Urothelium cell line (cell line): ENCODE measurements around the gene KCNMA1.
A peak's percentile ranks its signal among the peaks of the same experiment; 100 is the strongest.

Experiments
- DNase-seq: peaks from one replicate; pipeline ENCODE4 v3.0.0; 2011; ENCODE audit warnings: low spot score, mixed read lengths
- FAIRE-seq: peaks from 2 replicates; lab custom pipeline; 2011; peaks lifted over from hg19 to GRCh38; lab: Jason Lieb, UNC

Gene KCNMA1

GRCh38 chr10:77114181-77114821, 523.3 kb downstream of the KCNMA1 start:
- FAIRE-seq (no peak), DNase-seq (no peak)

GRCh38 chr10:77111611-77112550, 525.7 kb downstream of the KCNMA1 start:
- DNase-seq = peak; percentile 75
- FAIRE-seq = peak; percentile 66

- FAIRE-seq = no peak
- no peak for DNase-seq
Observed at GRCh38 chr10:77110757-77111156, 526.9 kb downstream of the KCNMA1 start.

- DNase-seq = no peak
- FAIRE-seq = no peak
Observed at GRCh38 chr10:77109351-77109994, 528.1 kb downstream of the KCNMA1 start.

GRCh38 chr10:77106676-77107075, 530.9 kb downstream of the KCNMA1 start:
- DNase-seq = no peak
- FAIRE-seq = no peak

- DNase-seq = no peak
- FAIRE-seq = no peak
Observed at GRCh38 chr10:77105761-77106221, 531.8 kb downstream of the KCNMA1 start.

GRCh38 chr10:77104459-77104980, 533.1 kb downstream of the KCNMA1 start:
- FAIRE-seq (no peak), DNase-seq (peak; percentile 16)

GRCh38 chr10:77103213-77103612, 534.4 kb downstream of the KCNMA1 start:
- FAIRE-seq (no peak), DNase-seq (no peak)

- no peak for DNase-seq
- FAIRE-seq = no peak
Observed at GRCh38 chr10:77101341-77101740, 536.3 kb downstream of the KCNMA1 start.

- FAIRE-seq (no peak), DNase-seq (no peak)
Observed at GRCh38 chr10:77099136-77099535, 538.5 kb downstream of the KCNMA1 start.

- FAIRE-seq = no peak
Observed at GRCh38 chr10:77097625-77098024, 540.0 kb downstream of the KCNMA1 start.

GRCh38 chr10:77093126-77093525, 544.5 kb downstream of the KCNMA1 start:
- DNase-seq = no peak
- no peak for FAIRE-seq

More at GRCh38 chr10:77097625-77098024, 540.0 kb downstream of the KCNMA1 start:
- no peak for DNase-seq

- DNase-seq = no peak
- no peak for FAIRE-seq
Observed at GRCh38 chr10:77091597-77092165, 545.9 kb downstream of the KCNMA1 start.

GRCh38 chr10:77090381-77091356, 546.9 kb downstream of the KCNMA1 start:
- DNase-seq = no peak

GRCh38 chr10:77087366-77087765, 550.2 kb downstream of the KCNMA1 start:
- FAIRE-seq = peak; percentile 68
- DNase-seq = no peak

More at GRCh38 chr10:77090381-77091356, 546.9 kb downstream of the KCNMA1 start:
- no peak for FAIRE-seq

- no peak for DNase-seq
- peak; percentile 68 for FAIRE-seq
Observed at GRCh38 chr10:77086081-77086480, 551.5 kb downstream of the KCNMA1 start.

- DNase-seq = no peak
- no peak for FAIRE-seq
Observed at GRCh38 chr10:77085344-77085743, 552.3 kb downstream of the KCNMA1 start.

- FAIRE-seq = no peak
Observed at GRCh38 chr10:77084431-77085144, 553.0 kb downstream of the KCNMA1 start.

More at GRCh38 chr10:77084431-77085144, 553.0 kb downstream of the KCNMA1 start:
- DNase-seq = no peak
